OCI-LY1 (cell line): ENCODE data around the gene CD226.

ENCODE experiments used
- H2AFZ ChIP-seq: fragments of 200-600 bp; sonication (generic), shearing (Covaris generic); 2 replicates; pipeline ENCODE4 v1.6.0; 2014; ENCODE audit warnings: antibody characterized with exemption, mild to moderate bottlenecking, low read length
- H3F3A ChIP-seq: fragments of 200-600 bp; sonication (generic), shearing (Covaris generic); 2 replicates; pipeline ENCODE4 v1.6.0; 2014; ENCODE audit warnings: mild to moderate bottlenecking, antibody characterized with exemption, low read length, moderate library complexity; ENCODE audit not compliant: insufficient read depth
- H3K27ac ChIP-seq: fragments of 200-600 bp; sonication (generic); 2 replicates; pipeline ENCODE4 v1.5.1; 2014; ENCODE audit warnings: low read length, mixed run types, mild to moderate bottlenecking, low read depth; ENCODE audit not compliant: poor library complexity, severe bottlenecking
- H3K27me3 ChIP-seq: fragments of 200-600 bp; sonication (generic); 2 replicates; pipeline ENCODE4 v1.6.0; 2014; ENCODE audit warnings: antibody characterized with exemption, mild to moderate bottlenecking, low read length, moderate library complexity; ENCODE audit not compliant: insufficient read depth
- H3K36me3 ChIP-seq: fragments of 200-600 bp; sonication (generic); 2 replicates; pipeline ENCODE4 v1.6.1; 2014; ENCODE audit warnings: mild to moderate bottlenecking, antibody characterized with exemption, low read length, moderate library complexity, mixed read lengths; ENCODE audit not compliant: insufficient read depth
- H3K4me1 ChIP-seq: fragments of 200-600 bp; sonication (generic); 2 replicates; pipeline ENCODE4 v1.5.1; 2014; ENCODE audit warnings: mild to moderate bottlenecking, low read length, moderate library complexity; ENCODE audit not compliant: insufficient read depth, severe bottlenecking
- H3K4me2 ChIP-seq: fragments of 200-600 bp; sonication (generic), shearing (Covaris generic); 2 replicates; pipeline ENCODE4 v1.6.1; 2014; ENCODE audit warnings: low read length
- H3K4me3 ChIP-seq: fragments of 200-600 bp; sonication (generic); 2 replicates; pipeline ENCODE4 v1.5.1; 2014; ENCODE audit warnings: low read length, low read depth, mild to moderate bottlenecking, mixed read lengths; ENCODE audit not compliant: poor library complexity, severe bottlenecking
- H3K79me2 ChIP-seq: fragments of 200-600 bp; shearing (Covaris generic); 2 replicates; pipeline ENCODE4 v1.6.1; 2016; ENCODE audit warnings: mixed run types, low read length, mixed read lengths; ENCODE audit not compliant: insufficient read depth
- H3K9ac ChIP-seq: fragments of 200-600 bp; sonication (generic), shearing (Covaris generic); 2 replicates; pipeline ENCODE4 v1.6.1; 2014; ENCODE audit warnings: mild to moderate bottlenecking, low read length, mixed read lengths
- H3K9me2 ChIP-seq: fragments of 200-600 bp; sonication (generic), shearing (Covaris generic); 2 replicates; pipeline ENCODE4 v1.6.1; 2014; ENCODE audit warnings: low read depth, mild to moderate bottlenecking, low read length, mixed read lengths
- H3K9me3 ChIP-seq: fragments of 200-600 bp; shearing (Covaris generic); 2 replicates; pipeline ENCODE4 v1.6.1; 2014; ENCODE audit warnings: low read length, mixed read lengths
- H4K20me1 ChIP-seq: fragments of 200-600 bp; sonication (generic), shearing (Covaris generic); 2 replicates; pipeline ENCODE4 v1.6.0; 2016; ENCODE audit warnings: mild to moderate bottlenecking, low read length; ENCODE audit not compliant: insufficient read depth
- CTCF ChIP-seq: fragments of 200-600 bp; sonication (generic), shearing (Covaris generic); IDR thresholded peaks from 2 replicates; pipeline ENCODE4 v1.5.1; 2017; ENCODE audit warnings: mild to moderate bottlenecking, antibody characterized with exemption, low read length, moderate library complexity, mixed read lengths
- EZH2 ChIP-seq: fragments of 200-600 bp; sonication (generic), shearing (Covaris generic); IDR thresholded peaks from 2 replicates; pipeline ENCODE4 v1.8.0; 2017; ENCODE audit warnings: borderline replicate concordance, mixed run types, mild to moderate bottlenecking, antibody characterized with exemption, low read length, moderate library complexity, mixed read lengths

Gene CD226

GRCh38 chr18:69871363-69871762, 76.3 kb downstream of the CD226 start:
- H3K4me1 ChIP-seq = no peaks in the 10 kb centered on the region
- no peak overlapping the region for H3K4me2 ChIP-seq
- no peak overlapping the region for H3K27ac ChIP-seq
- TF ChIP-seq CTCF = no peak
- no peak overlapping the region for H3K9ac ChIP-seq
- no peaks in the 10 kb centered on the region for H3K9me3 ChIP-seq
- no peaks in the 10 kb centered on the region for H3K79me2 ChIP-seq
- no peaks in the 10 kb centered on the region for H3F3A ChIP-seq
- H2AFZ ChIP-seq = no peak overlapping the region
- no peaks in the 10 kb centered on the region for H4K20me1 ChIP-seq
- H3K36me3 ChIP-seq = no peaks in the 10 kb centered on the region
- no peak overlapping the region for H3K4me3 ChIP-seq
- no peaks in the 10 kb centered on the region for H3K9me2 ChIP-seq
- H3K27me3 ChIP-seq = no peaks in the 10 kb centered on the region

GRCh38 chr18:69870736-69871135, 76.9 kb downstream of the CD226 start:
- no peaks in the 10 kb centered on the region for H3K9me3 ChIP-seq
- H3K27me3 ChIP-seq = no peaks in the 10 kb centered on the region
- no peak overlapping the region for H3K9ac ChIP-seq
- H4K20me1 ChIP-seq = no peaks in the 10 kb centered on the region
- no peak overlapping the region for H3K4me2 ChIP-seq
- H3K4me3 ChIP-seq = no peak overlapping the region
- H2AFZ ChIP-seq = no peak overlapping the region
- no peaks in the 10 kb centered on the region for H3F3A ChIP-seq
- H3K79me2 ChIP-seq = no peaks in the 10 kb centered on the region
- no peak for TF ChIP-seq CTCF
- TF ChIP-seq EZH2 = no peak
- no peaks in the 10 kb centered on the region for H3K36me3 ChIP-seq
- no peaks in the 10 kb centered on the region for H3K4me1 ChIP-seq
- no peaks in the 10 kb centered on the region for H3K9me2 ChIP-seq
- H3K27ac ChIP-seq = no peak overlapping the region

DNA sequence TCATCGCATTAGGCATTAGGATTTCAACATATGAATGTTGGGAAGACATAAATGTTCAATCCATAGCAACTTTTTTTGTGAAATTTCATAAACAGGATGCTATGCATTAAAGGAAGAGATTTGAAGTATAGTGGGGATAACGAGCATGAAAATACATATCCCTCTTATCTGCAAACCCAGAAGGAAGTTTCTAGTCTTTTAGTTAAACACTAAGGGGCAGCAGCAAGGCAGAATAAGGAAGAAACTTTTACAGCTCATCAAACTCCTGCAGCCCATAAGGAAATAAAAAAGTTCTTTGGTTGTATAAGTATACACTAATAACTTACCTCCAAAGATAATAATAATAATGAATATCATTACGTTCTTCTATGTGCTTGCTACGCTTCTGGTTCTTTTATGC, 81.5 kb downstream of the CD226 start:
- Histone ChIP-seq H3K4me1 (no peaks in the 10 kb centered on the region), H3K36me3 (no peaks in the 10 kb centered on the region), H3K79me2 (no peaks in the 10 kb centered on the region), H3F3A (no peaks in the 10 kb centered on the region), H3K4me3 (no peak overlapping the region), H2AFZ (no peak overlapping the region), H4K20me1 (no peaks in the 10 kb centered on the region), H3K27ac (no peak overlapping the region), H3K9me3 (no peaks in the 10 kb centered on the region), H3K4me2 (no peak overlapping the region), H3K9ac (no peak overlapping the region), H3K9me2 (no peaks in the 10 kb centered on the region), H3K27me3 (no peaks in the 10 kb centered on the region)
- TF ChIP-seq EZH2 (no peak), CTCF (no peak)
